Measurements from ENCODE around the gene GALNT17.

Gene GALNT17

GRCh38 chr7:71130031-71130679, 1.8 kb upstream of the GALNT17 start:
- Histone ChIP-seq H3K4me1 (ENCODE audit: insufficient read depth, low read length) (no peaks in the 10 kb centered on the region), H3K27me3 (ENCODE audit: insufficient read depth, low read length, poor library complexity) (no peaks in the 10 kb centered on the region), H3K36me3 (ENCODE audit: insufficient read depth, low read length) (no peaks in the 10 kb centered on the region), H3K79me2 (ENCODE audit: insufficient read depth, low read length) (no peaks in the 10 kb centered on the region), H3K4me3 (ENCODE audit: low read depth in 1 of 2, low read length in 2 of 2) (no peak overlapping the region), H4K20me1 (ENCODE audit: insufficient read depth, low read length) (no peaks in the 10 kb centered on the region), H3K9ac (ENCODE audit: low read depth, low read length) (no peak overlapping the region), H3K4me2 (ENCODE audit: insufficient read depth, low read length) (no peak overlapping the region), H2AFZ (ENCODE audit: low read depth, low read length) (no peak overlapping the region), H3K9me3 (ENCODE audit: insufficient read depth, low read length, severe bottlenecking) (no peaks in the 10 kb centered on the region), H3K27ac (ENCODE audit: low read length) (no peak overlapping the region)
- TF ChIP-seq CTCF (IDR thresholded peaks at IDR 0.05; ENCODE audit: borderline replicate concordance, extremely low read depth, low read length, poor library complexity, severe bottlenecking) (no peak), EZH2 (IDR thresholded peaks at IDR 0.05; ENCODE audit: borderline replicate concordance, low read depth, low read length, severe bottlenecking) (no peak)
- no peak for ATAC-seq (ENCODE audit: insufficient read depth, low read depth)
- no peak for DNase-seq

- Histone ChIP-seq H3K4me1 (ENCODE audit: insufficient read depth, low read length) (no peaks in the 10 kb centered on the region), H3K36me3 (ENCODE audit: insufficient read depth, low read length) (no peaks in the 10 kb centered on the region), H3K79me2 (ENCODE audit: insufficient read depth, low read length) (no peaks in the 10 kb centered on the region), H3K4me2 (ENCODE audit: insufficient read depth, low read length) (no peak overlapping the region), H3K27me3 (ENCODE audit: insufficient read depth, low read length, poor library complexity) (no peaks in the 10 kb centered on the region), H4K20me1 (ENCODE audit: insufficient read depth, low read length) (no peaks in the 10 kb centered on the region), H3K27ac (ENCODE audit: low read length) (no peak overlapping the region), H2AFZ (ENCODE audit: low read depth, low read length) (no peak overlapping the region), H3K4me3 (ENCODE audit: low read depth in 1 of 2, low read length in 2 of 2) (no peak overlapping the region), H3K9me3 (ENCODE audit: insufficient read depth, low read length, severe bottlenecking) (no peaks in the 10 kb centered on the region), H3K9ac (ENCODE audit: low read depth, low read length) (no peak overlapping the region)
- DNase-seq (no peak), ATAC-seq (ENCODE audit: insufficient read depth, low read depth) (no peak)
- TF ChIP-seq EZH2 (IDR thresholded peaks at IDR 0.05; ENCODE audit: borderline replicate concordance, low read depth, low read length, severe bottlenecking): no peak
- no peak for TF ChIP-seq CTCF (IDR thresholded peaks at IDR 0.05; ENCODE audit: borderline replicate concordance, extremely low read depth, low read length, poor library complexity, severe bottlenecking)
Measured at GRCh38 chr7:71131256-71132126, 453 bp upstream of the GALNT17 start.

GRCh38 chr7:71132377-71133231, 660 bp downstream of the GALNT17 start:
- no peak overlapping the region for H2AFZ ChIP-seq (ENCODE audit: low read depth, low read length)
- no peak overlapping the region for H3K27ac ChIP-seq (ENCODE audit: low read length)
- H3K27me3 ChIP-seq (ENCODE audit: insufficient read depth, low read length, poor library complexity): no peaks in the 10 kb centered on the region
- DNase-seq (no peak), ATAC-seq (ENCODE audit: insufficient read depth, low read depth) (no peak)
- H3K79me2 ChIP-seq (ENCODE audit: insufficient read depth, low read length): no peaks in the 10 kb centered on the region
- no peak overlapping the region for H3K4me3 ChIP-seq (ENCODE audit: low read depth in 1 of 2, low read length in 2 of 2)
- no peak overlapping the region for H3K4me2 ChIP-seq (ENCODE audit: insufficient read depth, low read length)
- H3K9me3 ChIP-seq (ENCODE audit: insufficient read depth, low read length, severe bottlenecking): no peaks in the 10 kb centered on the region
- no peaks in the 10 kb centered on the region for H3K36me3 ChIP-seq (ENCODE audit: insufficient read depth, low read length)
- TF ChIP-seq EZH2 (IDR thresholded peaks at IDR 0.05; ENCODE audit: borderline replicate concordance, low read depth, low read length, severe bottlenecking) (no peak), CTCF (IDR thresholded peaks at IDR 0.05; ENCODE audit: borderline replicate concordance, extremely low read depth, low read length, poor library complexity, severe bottlenecking) (no peak)
- H3K9ac ChIP-seq (ENCODE audit: low read depth, low read length): no peak overlapping the region
- H3K4me1 ChIP-seq (ENCODE audit: insufficient read depth, low read length): no peaks in the 10 kb centered on the region
- no peaks in the 10 kb centered on the region for H4K20me1 ChIP-seq (ENCODE audit: insufficient read depth, low read length)

All from DND-41 (cell line).